PFSK-1 (cell line): Measurements from ENCODE around the gene INSR.

Source experiments
- FOXP2 ChIP-seq: optimal IDR thresholded peaks from 2 replicates; pipeline ENCODE3; 2011; ENCODE audit warnings: borderline replicate concordance, control low read depth, inconsistent platforms; ENCODE audit not compliant: insufficient read depth; ENCODE audit errors: extremely low read length, extremely low read depth
- POLR2AphosphoS5 ChIP-seq: IDR thresholded peaks from 2 replicates; pipeline ENCODE4 v1.6.1; 2012; ENCODE audit warnings: low read depth, mild to moderate bottlenecking, control low read depth, low read length, moderate library complexity
- SIN3A ChIP-seq: IDR thresholded peaks from 2 replicates; pipeline ENCODE4 v1.6.1; 2012; ENCODE audit warnings: mild to moderate bottlenecking, low read length, moderate library complexity, borderline replicate concordance; ENCODE audit not compliant: insufficient read depth
- TAF1 ChIP-seq: IDR thresholded peaks from 2 replicates; pipeline ENCODE4 v1.6.1; 2012; ENCODE audit warnings: low read length, control low read depth, borderline replicate concordance; ENCODE audit not compliant: insufficient read depth
- TF ChIP-seq, protein P1 (sequence below), 2 experiments: IDR thresholded peaks; 2 replicates each; pipeline versions ENCODE4 v1.6.1 to v1.8.0; 2011 to 2012; ENCODE audit warnings: low read depth in 2 of 2, low read length in 2 of 2, control low read depth in 1 of 2, inconsistent platforms in 1 of 2, mild to moderate bottlenecking in 1 of 2, moderate library complexity in 1 of 2; ENCODE audit not compliant: insufficient read depth in 1 of 2

Gene INSR

DNA sequence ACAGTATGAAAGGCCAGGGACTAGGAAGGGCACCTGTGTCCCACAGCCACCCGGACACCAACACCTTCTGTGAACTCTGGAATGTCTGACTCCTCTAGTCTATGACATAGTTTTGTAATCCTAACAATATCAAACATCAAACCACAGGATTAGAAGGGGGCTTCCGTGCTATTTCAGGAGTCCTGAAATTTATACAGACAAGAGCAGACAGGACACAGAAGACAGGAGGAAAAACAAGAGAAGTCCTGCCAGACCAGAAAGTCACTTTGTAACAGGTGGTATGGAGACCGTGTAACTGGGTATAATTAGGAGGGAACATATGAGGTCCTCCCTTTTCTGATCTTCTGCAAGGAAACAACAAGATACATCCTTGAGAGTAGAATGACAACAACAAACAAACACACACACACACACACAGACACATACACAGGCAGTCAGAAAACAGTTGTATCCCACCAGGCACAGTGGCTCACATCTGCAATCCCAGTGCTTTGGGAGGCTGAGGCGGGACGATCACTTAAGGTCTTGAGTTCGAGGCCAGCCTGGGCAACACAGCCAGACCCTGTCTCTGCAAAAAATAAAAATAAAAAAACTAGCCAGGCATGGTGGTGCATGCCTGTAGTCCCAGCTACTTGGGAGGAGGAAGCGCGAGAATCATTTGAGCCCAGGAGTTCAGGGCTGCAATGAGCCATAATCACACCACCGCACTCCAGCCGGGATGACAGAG, 13.1 kb downstream of the INSR start:
- TF ChIP-seq, protein P1, sequence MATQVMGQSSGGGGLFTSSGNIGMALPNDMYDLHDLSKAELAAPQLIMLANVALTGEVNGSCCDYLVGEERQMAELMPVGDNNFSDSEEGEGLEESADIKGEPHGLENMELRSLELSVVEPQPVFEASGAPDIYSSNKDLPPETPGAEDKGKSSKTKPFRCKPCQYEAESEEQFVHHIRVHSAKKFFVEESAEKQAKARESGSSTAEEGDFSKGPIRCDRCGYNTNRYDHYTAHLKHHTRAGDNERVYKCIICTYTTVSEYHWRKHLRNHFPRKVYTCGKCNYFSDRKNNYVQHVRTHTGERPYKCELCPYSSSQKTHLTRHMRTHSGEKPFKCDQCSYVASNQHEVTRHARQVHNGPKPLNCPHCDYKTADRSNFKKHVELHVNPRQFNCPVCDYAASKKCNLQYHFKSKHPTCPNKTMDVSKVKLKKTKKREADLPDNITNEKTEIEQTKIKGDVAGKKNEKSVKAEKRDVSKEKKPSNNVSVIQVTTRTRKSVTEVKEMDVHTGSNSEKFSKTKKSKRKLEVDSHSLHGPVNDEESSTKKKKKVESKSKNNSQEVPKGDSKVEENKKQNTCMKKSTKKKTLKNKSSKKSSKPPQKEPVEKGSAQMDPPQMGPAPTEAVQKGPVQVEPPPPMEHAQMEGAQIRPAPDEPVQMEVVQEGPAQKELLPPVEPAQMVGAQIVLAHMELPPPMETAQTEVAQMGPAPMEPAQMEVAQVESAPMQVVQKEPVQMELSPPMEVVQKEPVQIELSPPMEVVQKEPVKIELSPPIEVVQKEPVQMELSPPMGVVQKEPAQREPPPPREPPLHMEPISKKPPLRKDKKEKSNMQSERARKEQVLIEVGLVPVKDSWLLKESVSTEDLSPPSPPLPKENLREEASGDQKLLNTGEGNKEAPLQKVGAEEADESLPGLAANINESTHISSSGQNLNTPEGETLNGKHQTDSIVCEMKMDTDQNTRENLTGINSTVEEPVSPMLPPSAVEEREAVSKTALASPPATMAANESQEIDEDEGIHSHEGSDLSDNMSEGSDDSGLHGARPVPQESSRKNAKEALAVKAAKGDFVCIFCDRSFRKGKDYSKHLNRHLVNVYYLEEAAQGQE (IDR thresholded peaks at IDR 0.05; ENCODE audit: insufficient read depth in 1 of 2, low read depth in 2 of 2, low read length in 2 of 2) = no peak
- no peak for TF ChIP-seq POLR2AphosphoS5
- no peak for TF ChIP-seq FOXP2
- TF ChIP-seq SIN3A = no peak
- TF ChIP-seq TAF1 = no peak

DNA sequence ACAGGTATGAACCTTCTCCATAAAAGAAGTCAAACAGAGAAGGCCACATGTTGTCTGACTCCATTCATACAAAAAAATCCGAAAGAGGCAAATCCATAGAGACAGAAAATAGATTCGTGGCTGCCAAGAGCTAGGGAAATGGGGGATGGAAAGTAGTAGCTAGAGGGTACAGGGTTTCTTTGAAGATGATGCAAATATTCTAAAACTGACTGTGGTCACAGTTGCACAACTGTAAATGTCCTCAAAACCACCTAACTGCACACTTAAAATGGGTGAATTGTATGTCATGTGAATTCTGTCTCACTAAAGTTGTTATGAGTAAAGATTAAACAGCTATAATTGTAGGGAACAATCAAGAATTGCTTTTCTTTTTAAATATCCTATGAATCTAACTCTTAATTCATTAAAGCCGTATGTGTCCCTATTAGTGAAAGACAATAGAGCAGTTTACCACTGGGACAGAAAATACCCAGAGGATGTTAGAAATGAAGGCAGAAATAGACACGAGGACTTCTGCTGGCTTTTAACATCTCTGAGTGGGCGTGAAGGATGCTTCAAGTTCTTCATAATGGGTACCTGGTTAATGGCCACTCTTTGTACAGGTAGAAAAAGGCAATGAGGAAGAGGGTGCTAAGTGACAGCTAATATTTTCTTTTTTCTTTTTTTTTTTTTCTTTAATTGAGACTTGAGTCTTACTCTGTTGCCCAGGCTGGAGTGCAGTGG, 21.2 kb downstream of the INSR start:
- TF ChIP-seq POLR2AphosphoS5 = no peak
- no peak for TF ChIP-seq FOXP2
- no peak for TF ChIP-seq TAF1
- TF ChIP-seq SIN3A = no peak
- TF ChIP-seq, protein P1 (IDR thresholded peaks at IDR 0.05; ENCODE audit: insufficient read depth in 1 of 2, low read depth in 2 of 2, low read length in 2 of 2) = no peak

DNA sequence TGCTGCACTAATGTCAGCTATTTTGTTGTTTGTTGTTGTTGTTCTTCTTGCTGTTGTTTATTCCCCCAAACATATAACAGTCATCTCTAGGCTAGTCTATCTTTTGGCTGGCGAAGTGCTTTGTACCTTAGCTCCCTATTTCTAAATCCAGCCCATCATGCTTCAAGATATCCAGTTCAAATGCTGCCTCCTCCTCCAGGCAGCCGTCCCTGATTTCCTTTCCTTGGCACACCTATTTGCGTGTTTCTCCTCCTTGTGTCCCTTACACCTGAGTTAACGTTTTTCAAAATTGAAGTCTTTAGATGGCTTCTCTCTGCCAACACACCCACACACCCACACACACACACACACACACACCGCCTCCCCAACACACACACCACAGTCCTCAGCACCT, 25.5 kb downstream of the INSR start:
- TF ChIP-seq SIN3A (no peak), FOXP2 (no peak), POLR2AphosphoS5 (no peak), TAF1 (no peak)
- TF ChIP-seq, protein P1 (IDR thresholded peaks at IDR 0.05; ENCODE audit: insufficient read depth in 1 of 2, low read depth in 2 of 2, low read length in 2 of 2) = no peak

DNA sequence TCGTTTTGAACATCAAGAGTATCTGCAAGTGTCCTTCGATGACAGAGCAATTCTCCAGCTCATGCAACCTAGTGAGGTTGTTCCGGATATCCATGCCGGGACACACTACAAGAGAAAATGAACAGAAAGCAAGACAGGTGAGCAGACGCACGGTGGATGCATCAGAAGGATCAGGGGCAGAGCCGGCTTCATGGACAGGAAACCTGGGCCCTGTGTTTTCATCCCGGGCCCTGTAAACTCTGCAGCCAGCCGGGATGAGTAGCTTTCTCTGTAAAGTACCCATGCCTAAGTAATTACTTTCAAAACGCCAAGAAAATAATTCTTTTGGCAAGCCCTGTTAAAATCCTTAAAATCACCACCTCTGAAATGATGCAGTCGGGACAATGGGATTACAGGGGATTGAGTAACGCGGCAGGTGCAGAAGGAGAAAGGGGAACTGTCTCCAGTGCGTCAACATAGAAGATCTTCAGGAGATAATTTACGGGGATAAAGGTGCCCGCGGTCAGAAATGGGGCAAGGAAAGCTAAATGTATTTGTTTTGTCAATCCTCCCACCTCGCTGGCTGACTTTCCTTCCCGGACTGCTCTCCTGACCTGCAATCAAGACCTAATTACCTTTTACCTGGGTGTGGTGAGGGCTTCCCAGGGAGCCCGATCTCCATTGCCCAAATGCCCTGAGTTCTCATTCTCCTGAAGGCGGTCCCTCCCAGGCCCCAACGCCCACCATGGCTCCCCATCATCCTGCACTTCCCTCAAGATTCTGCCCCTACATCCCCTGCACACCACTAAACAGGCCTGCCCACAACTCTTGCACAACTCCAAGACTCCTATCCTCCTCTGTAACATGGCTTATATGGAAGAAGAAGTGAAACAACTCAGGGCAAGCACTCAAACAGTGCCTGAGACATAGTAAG, 26.2 kb downstream of the INSR start:
- no peak for TF ChIP-seq FOXP2
- no peak for TF ChIP-seq SIN3A
- no peak for TF ChIP-seq POLR2AphosphoS5
- TF ChIP-seq TAF1 = no peak
- TF ChIP-seq, protein P1 (IDR thresholded peaks at IDR 0.05; ENCODE audit: insufficient read depth in 1 of 2, low read depth in 2 of 2, low read length in 2 of 2) = no peak
